ENCODE results near the gene DNAJC15.
A peak's percentile ranks its signal among the peaks of the same experiment; 100 is the strongest.
"Not testable (repeated sequence)": the region's sequence is repeated elsewhere in the genome, so short reads cannot be mapped to it uniquely, and the experiment has no call there.

Gene DNAJC15

GRCh38 chr13:43039966-43040365 is 16.6 kb downstream of the DNAJC15 start:
- in situ Hi-C loops (cut with HindIII; ENCODE audit: low pct_ligation_motif_present, low pct_unique_long_range_greater_than_20kb, low sequenced_read_pairs): no loop called here
- DNase-seq: no peak

GRCh38 chr13:43040581-43041368 is 17.4 kb downstream of the DNAJC15 start:
- DNase-seq; in situ Hi-C loops (cut with HindIII; ENCODE audit: low pct_ligation_motif_present, low pct_unique_long_range_greater_than_20kb, low sequenced_read_pairs): not testable (repeated sequence)

- DNase-seq: no peak
- in situ Hi-C loops (cut with HindIII; ENCODE audit: low pct_ligation_motif_present, low pct_unique_long_range_greater_than_20kb, low sequenced_read_pairs): no loop called here
Observed at GRCh38 chr13:43041369-43041921, 18.1 kb downstream of the DNAJC15 start.

DNA sequence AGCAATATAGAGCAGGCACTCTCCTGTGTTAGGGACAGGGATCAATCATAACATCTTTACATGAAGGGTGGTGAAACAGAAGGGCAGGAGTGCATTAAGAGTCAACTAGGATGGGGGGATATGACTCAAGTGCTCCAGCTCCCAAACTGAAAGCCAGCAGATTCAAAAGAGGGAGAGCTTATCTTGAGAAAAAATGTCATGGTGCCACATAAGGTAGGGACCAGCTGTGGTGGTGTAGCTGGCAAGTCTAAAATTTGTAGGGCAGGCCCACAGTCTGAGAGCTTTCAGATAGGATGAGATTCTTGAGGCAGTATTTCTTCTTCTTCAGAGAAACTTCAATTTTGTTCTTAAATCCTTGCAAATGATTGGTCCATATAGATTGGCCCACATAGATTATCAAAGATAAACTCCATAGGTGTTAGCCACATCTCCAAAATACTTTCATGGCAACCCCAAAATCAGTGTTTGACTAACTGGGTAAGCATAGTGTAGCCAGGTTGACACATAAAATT is 19.1 kb downstream of the DNAJC15 start:
- in situ Hi-C loops (cut with HindIII; ENCODE audit: low pct_ligation_motif_present, low pct_unique_long_range_greater_than_20kb, low sequenced_read_pairs): no loop called here
- DNase-seq: no peak

DNA sequence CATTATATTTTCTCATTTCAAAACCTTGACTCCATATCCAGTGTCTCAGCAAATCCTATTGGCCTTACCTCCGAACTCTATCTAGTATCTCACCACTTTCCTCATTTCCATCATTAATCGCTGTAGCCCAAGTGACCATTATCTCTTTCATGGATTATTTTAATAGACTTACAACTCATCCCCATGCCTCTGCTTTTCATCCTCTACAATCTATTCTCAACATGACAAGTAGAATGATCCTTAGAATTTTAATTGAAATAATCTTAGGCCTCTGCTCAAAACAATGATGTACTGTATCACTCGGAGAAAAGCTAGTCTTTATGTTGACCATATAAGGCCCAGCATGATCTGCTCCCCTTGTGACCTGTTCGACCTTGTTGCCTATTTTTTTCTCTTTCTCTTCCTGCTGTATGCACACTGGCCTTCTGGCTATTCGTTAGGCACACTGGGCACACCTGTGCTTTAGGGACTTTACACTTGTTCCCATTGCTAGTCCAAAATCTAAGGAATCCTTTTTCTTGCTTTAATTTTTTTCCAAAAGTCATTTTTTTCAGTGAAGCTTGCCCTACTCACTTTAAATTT is 21.4 kb downstream of the DNAJC15 start:
- no peak for DNase-seq
- in situ Hi-C loops (cut with HindIII; ENCODE audit: low pct_ligation_motif_present, low pct_unique_long_range_greater_than_20kb, low sequenced_read_pairs): no loop called here

DNA sequence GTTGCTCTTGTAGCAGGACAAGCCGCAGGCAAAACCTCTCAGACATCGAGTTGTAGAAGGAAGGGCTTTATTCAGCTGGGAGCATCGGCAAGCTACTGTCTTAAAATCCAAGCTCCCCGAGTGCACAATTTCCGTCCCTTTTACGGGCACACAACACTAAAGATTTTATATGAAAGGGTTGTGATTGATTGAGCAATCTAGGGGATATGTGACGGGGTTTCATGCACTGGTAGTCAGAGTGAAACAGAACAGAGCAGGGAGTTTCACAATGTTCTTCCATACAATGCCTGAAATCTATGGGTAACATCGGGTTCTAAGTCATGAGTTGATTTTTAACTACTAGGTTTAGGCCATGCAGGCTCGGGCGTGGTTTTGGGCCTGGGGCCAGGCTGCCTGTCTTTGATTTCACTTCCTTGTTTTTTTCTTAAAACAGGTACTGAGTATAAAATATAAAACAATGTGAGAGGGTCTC is 22.0 kb downstream of the DNAJC15 start:
- DNase-seq: peak; percentile 22
- in situ Hi-C loops (cut with HindIII; ENCODE audit: low pct_ligation_motif_present, low pct_unique_long_range_greater_than_20kb, low sequenced_read_pairs): not testable (repeated sequence)

- no peak for DNase-seq
- in situ Hi-C loops (cut with HindIII; ENCODE audit: low pct_ligation_motif_present, low pct_unique_long_range_greater_than_20kb, low sequenced_read_pairs): no loop called here
Observed at GRCh38 chr13:43046259-43046658, 22.9 kb downstream of the DNAJC15 start.

DNA sequence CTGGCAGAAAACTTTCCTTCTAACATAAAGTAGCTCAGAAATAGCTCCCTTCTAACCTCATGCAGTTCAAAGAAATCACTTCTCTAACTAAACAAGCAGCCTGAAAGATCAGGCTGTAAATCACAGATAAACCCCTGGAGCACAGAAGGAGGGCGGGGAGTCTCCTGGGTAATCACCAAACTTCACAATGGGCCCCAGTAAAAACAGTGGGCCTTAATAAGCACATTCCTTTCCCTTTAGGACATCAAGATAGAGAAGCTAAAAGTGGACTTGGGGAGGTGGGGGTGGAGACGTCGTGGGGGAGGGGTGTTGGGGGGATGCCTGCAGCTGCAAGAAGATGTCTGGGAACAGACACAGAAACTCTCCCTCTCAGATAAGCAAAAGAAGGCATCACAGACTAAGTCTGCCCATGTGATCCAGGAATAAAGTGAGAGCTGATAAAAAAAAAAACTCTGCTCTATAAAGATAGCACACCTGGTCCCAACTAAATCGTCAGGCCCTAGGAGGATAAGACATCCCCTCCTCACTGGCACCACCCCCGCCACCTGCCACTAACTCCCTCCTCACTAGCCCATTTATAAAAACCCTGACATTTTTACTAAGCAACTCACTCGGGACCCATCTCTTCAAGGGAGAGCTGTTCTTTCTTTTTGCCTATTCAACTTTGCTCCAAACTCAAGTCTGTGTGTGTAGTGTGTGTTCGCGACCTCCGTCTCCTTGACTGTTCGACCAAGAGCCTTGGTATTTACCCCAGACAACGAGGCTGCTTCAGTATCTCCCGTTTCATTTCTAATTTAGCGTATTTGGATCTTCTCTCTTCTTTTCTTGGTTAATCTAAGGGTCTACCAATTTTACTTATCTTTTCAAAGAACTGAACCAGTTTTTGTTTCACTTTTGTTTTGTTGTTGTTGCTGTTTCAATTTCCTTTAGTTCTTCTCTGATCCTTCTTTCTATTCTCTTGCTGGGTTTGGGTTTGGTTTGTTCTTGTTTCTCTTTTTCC is 31.7 kb downstream of the DNAJC15 start:
- peak; percentile 16 for DNase-seq
- in situ Hi-C loops (cut with HindIII; ENCODE audit: low pct_ligation_motif_present, low pct_unique_long_range_greater_than_20kb, low sequenced_read_pairs): no loop called here

GRCh38 chr13:43057653-43058317 is 34.4 kb downstream of the DNAJC15 start:
- DNase-seq: no peak

GRCh38 chr13:43058318-43058674 is 34.9 kb downstream of the DNAJC15 start:
- no peak for DNase-seq
- in situ Hi-C loops (cut with HindIII; ENCODE audit: low pct_ligation_motif_present, low pct_unique_long_range_greater_than_20kb, low sequenced_read_pairs): no loop called here

More at GRCh38 chr13:43057653-43058317, 34.4 kb downstream of the DNAJC15 start:
- in situ Hi-C loops (cut with HindIII; ENCODE audit: low pct_ligation_motif_present, low pct_unique_long_range_greater_than_20kb, low sequenced_read_pairs): no loop called here

- no peak for DNase-seq
- in situ Hi-C loops (cut with HindIII; ENCODE audit: low pct_ligation_motif_present, low pct_unique_long_range_greater_than_20kb, low sequenced_read_pairs): no loop called here
Observed at GRCh38 chr13:43058831-43059230, 35.4 kb downstream of the DNAJC15 start.

GRCh38 chr13:43059779-43060178 is 36.4 kb downstream of the DNAJC15 start:
- in situ Hi-C loops (cut with HindIII; ENCODE audit: low pct_ligation_motif_present, low pct_unique_long_range_greater_than_20kb, low sequenced_read_pairs); DNase-seq: not testable (repeated sequence)

GRCh38 chr13:43060806-43061205 is 37.4 kb downstream of the DNAJC15 start:
- DNase-seq; in situ Hi-C loops (cut with HindIII; ENCODE audit: low pct_ligation_motif_present, low pct_unique_long_range_greater_than_20kb, low sequenced_read_pairs): not testable (repeated sequence)

- DNase-seq: no peak
Observed at GRCh38 chr13:43061496-43062280, 38.3 kb downstream of the DNAJC15 start.

GRCh38 chr13:43071824-43072223 is 48.4 kb downstream of the DNAJC15 start:
- DNase-seq: no peak

More at GRCh38 chr13:43061496-43062280, 38.3 kb downstream of the DNAJC15 start:
- in situ Hi-C loops (cut with HindIII; ENCODE audit: low pct_ligation_motif_present, low pct_unique_long_range_greater_than_20kb, low sequenced_read_pairs): no loop called here

DNA sequence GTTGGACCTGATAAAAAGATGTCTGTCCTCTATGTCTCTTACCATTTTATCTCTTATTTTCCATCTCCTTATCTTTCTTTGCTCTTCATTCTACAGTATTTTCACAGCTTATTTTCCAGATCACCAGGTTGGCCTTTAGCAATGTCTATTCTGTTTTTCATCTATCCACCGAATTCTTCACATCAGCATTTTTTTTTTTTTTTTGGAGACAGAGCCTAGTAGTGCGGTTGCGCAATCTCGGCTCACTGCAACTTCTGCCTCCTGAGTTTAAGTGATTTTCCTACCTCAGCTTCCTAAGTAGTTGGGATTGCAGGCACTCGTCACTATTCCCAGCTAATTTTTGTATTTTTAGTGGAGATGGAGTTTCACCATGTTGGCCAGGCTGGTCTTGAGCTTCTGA is 49.0 kb downstream of the DNAJC15 start:
- in situ Hi-C loops (cut with HindIII; ENCODE audit: low pct_ligation_motif_present, low pct_unique_long_range_greater_than_20kb, low sequenced_read_pairs): no loop called here
- no peak for DNase-seq

More at GRCh38 chr13:43071824-43072223, 48.4 kb downstream of the DNAJC15 start:
- in situ Hi-C loops (cut with HindIII; ENCODE audit: low pct_ligation_motif_present, low pct_unique_long_range_greater_than_20kb, low sequenced_read_pairs): no loop called here

DNA sequence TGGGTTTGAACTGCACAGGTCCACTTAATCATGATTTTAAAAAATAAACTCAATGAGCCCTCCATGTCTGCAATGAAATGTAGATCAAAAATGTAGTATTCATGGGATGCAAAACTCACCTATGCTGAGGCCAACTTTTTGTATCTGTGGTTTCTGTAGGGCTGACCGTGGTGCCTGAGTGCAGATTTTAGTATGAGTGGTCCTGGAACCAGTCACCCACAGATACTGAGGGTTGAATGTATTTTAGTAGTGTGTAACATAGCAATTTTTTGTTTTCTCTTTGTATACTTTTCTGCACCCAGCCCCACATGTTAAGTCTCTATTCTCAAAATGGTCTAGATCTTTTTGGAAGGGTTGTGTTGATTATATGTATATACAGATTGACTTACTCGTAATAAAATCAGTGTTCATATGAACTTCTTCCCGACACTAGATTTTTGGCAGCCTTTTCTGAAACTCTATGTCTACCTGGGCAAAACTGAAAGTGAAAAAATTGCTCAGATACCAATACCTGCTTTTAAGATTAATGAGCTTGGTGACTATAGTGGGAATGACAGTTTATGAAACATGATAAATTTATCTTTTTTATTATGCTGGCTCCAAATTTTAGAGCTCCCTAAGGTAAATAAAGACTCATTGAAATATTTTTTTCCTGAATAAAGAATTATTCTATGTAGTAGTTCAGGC is 51.6 kb downstream of the DNAJC15 start:
- in situ Hi-C loops (cut with HindIII; ENCODE audit: low pct_ligation_motif_present, low pct_unique_long_range_greater_than_20kb, low sequenced_read_pairs): no loop called here
- no peak for DNase-seq
